ENCODE measurements around the gene GPRIN3. TPM values are rescaled to one million over a fixed set of nuclear protein-coding genes. Genes with fewer than 3 reads are reported as not detected.

GPRIN3 gene
- 1 to 10 TPM; 2.2 to 2.5 TPM for total RNA-seq
- 0.58 TPM for polyA plus RNA-seq (ENCODE audit: insufficient read depth, low read depth, low replicate concordance)
- long read RNA-seq, donor 1, full-length matches to known transcripts, result 1 of 1 reads
- long read RNA-seq, donor 1, partial matches to known transcripts, result 0 of 1 reads
- long read RNA-seq, donor 1, other reads (novel, unspliced or antisense), result 0 of 1 reads
- long read RNA-seq, donor 2, full-length matches to known transcripts, result 2 of 2 reads
- long read RNA-seq, donor 2, partial matches to known transcripts, result 0 of 2 reads
- long read RNA-seq, donor 2, other reads (novel, unspliced or antisense), result 0 of 2 reads

DNA sequence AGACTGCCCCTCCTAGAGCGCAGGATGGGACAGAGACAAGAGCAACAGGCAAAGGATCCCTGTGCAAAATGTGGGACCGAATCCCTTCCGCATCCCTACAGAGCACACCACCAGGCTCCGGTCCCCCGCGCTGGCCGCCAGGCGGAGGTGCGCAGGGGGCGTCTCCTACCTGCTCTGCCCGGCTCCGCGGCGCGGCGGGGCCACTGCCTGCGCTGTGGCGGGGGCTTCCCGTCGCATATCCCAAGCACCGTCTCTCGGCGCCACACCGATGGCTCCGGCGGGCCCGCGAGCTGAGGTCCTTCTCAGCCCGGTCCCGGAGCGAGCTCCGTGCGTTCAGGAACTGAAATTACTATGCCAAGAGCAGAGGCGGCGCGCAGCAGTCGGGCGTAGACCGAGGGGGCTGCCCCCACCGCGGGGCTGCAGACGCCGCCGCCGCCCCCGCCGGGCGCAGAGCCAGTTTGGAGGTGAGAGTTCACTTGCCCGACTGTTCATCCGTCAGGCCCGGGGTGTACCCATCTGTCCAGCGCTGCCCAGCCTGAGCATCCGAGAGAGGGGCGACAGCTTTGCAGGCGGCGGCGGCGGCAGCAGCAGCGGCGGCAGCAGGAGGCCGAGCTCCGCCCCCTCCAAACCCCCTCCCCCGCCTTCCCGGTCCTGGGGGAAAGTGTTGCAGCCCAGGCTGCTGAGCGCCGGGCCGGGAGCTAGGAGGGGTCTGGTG lies at the start of gene GPRIN3:
Gene GPRIN3 (minus strand): TSS at position 355 of the 715 bp plus-strand sequence. CDS start 57,690 bp downstream, outside the sequence.
- H3K9me3 ChIP-seq, result no peaks in the 10 kb centered on the region
- no peaks in the 10 kb centered on the region for H3K4me1 ChIP-seq
- H3K4me3 ChIP-seq, result peak within 1 kb of the TSS; percentile 58 to 81
- no peaks in the 10 kb centered on the region for H3K27me3 ChIP-seq
- intact Hi-C loops (cut with DNase I; ENCODE audit: low total_unique reads), result no loop called here
- no peaks in the 10 kb centered on the region for H3K36me3 ChIP-seq (ENCODE audit: low read depth, missing control alignments)
- DNase-seq, result peak; percentile 50
- TF ChIP-seq POLR2A (IDR thresholded peaks at IDR 0.05), result no peak
- TF ChIP-seq, protein P1, sequence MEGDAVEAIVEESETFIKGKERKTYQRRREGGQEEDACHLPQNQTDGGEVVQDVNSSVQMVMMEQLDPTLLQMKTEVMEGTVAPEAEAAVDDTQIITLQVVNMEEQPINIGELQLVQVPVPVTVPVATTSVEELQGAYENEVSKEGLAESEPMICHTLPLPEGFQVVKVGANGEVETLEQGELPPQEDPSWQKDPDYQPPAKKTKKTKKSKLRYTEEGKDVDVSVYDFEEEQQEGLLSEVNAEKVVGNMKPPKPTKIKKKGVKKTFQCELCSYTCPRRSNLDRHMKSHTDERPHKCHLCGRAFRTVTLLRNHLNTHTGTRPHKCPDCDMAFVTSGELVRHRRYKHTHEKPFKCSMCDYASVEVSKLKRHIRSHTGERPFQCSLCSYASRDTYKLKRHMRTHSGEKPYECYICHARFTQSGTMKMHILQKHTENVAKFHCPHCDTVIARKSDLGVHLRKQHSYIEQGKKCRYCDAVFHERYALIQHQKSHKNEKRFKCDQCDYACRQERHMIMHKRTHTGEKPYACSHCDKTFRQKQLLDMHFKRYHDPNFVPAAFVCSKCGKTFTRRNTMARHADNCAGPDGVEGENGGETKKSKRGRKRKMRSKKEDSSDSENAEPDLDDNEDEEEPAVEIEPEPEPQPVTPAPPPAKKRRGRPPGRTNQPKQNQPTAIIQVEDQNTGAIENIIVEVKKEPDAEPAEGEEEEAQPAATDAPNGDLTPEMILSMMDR (IDR thresholded peaks at IDR 0.05), result no peak
- H3K27ac ChIP-seq, result peak within 1 kb of the TSS; percentile 50 to 68
- WGBS, 2 donors, result 0 to 1% methylated on average over 11 to 38 of the region's 67 CpGs

DNA sequence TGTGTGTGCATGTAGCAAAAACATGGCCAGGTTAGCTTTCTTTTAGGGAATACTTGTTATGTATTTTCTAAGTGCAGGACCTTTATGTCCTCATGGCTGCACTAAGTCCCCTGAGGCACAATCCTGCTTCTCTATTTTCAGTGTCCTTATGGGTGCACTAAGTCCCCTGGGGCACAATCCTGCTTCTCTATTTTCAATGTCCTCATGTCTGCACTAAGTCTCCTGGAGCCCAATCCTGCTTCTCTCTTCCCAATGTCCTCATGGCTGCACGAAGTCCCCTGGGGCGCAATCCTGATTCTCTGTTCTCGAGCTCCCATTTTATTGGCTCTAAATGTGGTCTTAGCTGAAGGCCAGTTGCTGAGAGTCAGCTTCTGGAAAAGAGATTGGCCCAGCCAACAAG lies 49.7 kb upstream of the GPRIN3 start:
- Histone ChIP-seq H3K36me3 (ENCODE audit: low read depth, missing control alignments) (no peaks in the 10 kb centered on the region), H3K9me3 (no peaks in the 10 kb centered on the region), H3K4me3 (no peak overlapping the region), H3K27me3 (no peaks in the 10 kb centered on the region), H3K27ac (no peak overlapping the region), H3K4me1 (no peaks in the 10 kb centered on the region)
- intact Hi-C loops (cut with DNase I; ENCODE audit: low total_unique reads), result no loop called here
- TF ChIP-seq, protein P1 (IDR thresholded peaks at IDR 0.05), result no peak
- TF ChIP-seq POLR2A (IDR thresholded peaks at IDR 0.05), result no peak
- 89 to 90% methylated on average over 3 of the region's 3 CpGs for WGBS, 2 donors
- no peak for DNase-seq

DNA sequence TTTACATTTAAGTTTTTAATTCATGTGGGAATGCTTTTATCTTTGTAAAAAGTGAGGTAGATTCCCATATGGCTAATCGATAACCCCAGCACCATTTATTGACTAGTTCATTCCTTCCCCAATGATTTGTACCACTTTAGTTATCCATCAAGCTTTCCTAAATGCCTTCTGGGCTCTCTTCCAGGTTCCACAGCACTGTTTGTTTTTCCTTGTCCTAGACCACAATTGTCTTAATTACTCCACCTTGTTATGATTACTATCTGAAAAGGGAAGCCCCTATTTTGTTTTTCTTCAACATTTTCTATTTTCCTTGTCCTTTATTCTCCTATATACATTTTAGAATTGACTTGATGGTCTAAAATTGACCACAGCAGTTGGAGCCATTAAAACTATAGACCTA lies 48.5 kb upstream of the GPRIN3 start:
- no peak for DNase-seq
- WGBS, 2 donors, result 80 to 87% methylated on average over 1 of the region's 1 CpG
- no peaks in the 10 kb centered on the region for H3K4me1 ChIP-seq
- no peaks in the 10 kb centered on the region for H3K36me3 ChIP-seq (ENCODE audit: low read depth, missing control alignments)
- no peaks in the 10 kb centered on the region for H3K9me3 ChIP-seq
- H3K4me3 ChIP-seq, result no peak overlapping the region
- no peaks in the 10 kb centered on the region for H3K27me3 ChIP-seq
- H3K27ac ChIP-seq, result no peak overlapping the region
- TF ChIP-seq, protein P1 (IDR thresholded peaks at IDR 0.05), result no peak
- TF ChIP-seq POLR2A (IDR thresholded peaks at IDR 0.05), result no peak
- intact Hi-C loops (cut with DNase I; ENCODE audit: low total_unique reads), result no loop called here

DNA sequence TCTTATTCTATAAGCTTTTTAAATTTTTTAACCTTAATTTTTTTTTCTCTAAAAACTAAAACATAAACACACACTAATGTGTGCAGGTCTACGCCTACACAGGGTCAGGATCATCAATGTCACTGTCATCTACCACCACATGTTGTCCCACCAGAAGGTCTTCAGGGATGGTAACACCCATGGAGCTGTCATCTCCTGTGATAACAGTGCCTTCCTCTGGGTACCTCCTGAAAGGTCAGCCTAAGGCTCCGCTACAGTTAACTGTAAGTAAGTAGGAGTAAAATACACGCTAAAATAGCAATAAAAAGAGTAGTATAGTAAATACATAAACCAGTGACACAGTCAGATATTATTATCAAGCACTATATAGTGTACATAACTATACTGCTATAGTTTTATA lies 45.9 kb upstream of the GPRIN3 start:
- 78 to 79% methylated on average over 3 of the region's 3 CpGs for WGBS, 2 donors
- Histone ChIP-seq H3K4me3 (no peak overlapping the region), H3K4me1 (no peaks in the 10 kb centered on the region), H3K27ac (no peak overlapping the region), H3K36me3 (ENCODE audit: low read depth, missing control alignments) (no peaks in the 10 kb centered on the region), H3K27me3 (no peaks in the 10 kb centered on the region), H3K9me3 (no peaks in the 10 kb centered on the region)
- intact Hi-C loops (cut with DNase I; ENCODE audit: low total_unique reads), result no loop called here
- TF ChIP-seq POLR2A (IDR thresholded peaks at IDR 0.05), result no peak
- TF ChIP-seq, protein P1 (IDR thresholded peaks at IDR 0.05), result no peak
- DNase-seq, result no peak

Data from testis (tissue), 5 donors.